ENCODE results near the gene GNB1L.

DNA sequence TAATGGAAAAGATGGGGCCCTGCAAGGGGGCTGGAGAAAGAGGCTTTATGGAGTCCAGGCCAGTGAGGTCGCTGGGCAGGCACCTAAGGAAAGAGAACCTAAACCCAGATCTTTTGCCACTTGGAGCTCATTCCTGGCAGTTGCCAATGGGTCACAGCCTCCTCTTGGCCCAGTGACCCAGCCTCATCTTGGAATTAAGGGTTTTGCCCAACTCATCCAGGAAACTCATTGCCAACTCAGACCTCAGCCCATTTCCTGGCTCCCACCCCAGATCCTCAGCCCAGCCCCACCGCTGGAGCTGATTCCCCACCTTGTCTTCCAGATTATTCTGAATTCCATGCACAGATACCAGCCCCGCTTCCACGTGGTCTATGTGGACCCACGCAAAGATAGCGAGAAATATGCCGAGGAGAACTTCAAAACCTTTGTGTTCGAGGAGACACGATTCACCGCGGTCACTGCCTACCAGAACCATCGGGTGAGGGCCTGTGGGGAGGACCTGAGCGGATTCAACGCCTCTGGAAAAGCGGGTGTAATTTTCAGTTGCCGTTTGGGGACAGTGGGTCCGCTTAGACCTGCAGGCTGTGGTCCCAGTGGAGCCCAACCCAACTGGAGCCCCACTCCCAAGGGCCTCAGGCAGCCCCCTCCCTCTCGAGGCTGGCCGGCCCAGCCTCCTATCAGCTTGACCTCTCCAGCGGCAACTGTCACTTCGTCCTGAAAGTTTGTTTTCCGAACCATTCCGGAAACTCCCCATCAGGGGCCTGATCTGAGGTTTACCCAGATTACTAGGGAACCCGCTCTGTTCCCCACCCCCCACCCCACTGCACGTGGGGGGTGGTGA is 89.8 kb downstream of the GNB1L start:
- TF ChIP-seq, protein P1, sequence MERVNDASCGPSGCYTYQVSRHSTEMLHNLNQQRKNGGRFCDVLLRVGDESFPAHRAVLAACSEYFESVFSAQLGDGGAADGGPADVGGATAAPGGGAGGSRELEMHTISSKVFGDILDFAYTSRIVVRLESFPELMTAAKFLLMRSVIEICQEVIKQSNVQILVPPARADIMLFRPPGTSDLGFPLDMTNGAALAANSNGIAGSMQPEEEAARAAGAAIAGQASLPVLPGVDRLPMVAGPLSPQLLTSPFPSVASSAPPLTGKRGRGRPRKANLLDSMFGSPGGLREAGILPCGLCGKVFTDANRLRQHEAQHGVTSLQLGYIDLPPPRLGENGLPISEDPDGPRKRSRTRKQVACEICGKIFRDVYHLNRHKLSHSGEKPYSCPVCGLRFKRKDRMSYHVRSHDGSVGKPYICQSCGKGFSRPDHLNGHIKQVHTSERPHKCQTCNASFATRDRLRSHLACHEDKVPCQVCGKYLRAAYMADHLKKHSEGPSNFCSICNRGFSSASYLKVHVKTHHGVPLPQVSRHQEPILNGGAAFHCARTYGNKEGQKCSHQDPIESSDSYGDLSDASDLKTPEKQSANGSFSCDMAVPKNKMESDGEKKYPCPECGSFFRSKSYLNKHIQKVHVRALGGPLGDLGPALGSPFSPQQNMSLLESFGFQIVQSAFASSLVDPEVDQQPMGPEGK (CRISPR knock-in tag; IDR thresholded peaks at IDR 0.05; ENCODE audit: borderline replicate concordance) = no peak
- TF ChIP-seq ARNTL (CRISPR knock-in tag; IDR thresholded peaks at IDR 0.05; ENCODE audit: borderline replicate concordance, low read depth) = no peak
- no peak for TF ChIP-seq ZNF70 (CRISPR knock-in tag; IDR thresholded peaks at IDR 0.05)
- TF ChIP-seq ZNF8 (CRISPR knock-in tag; IDR thresholded peaks at IDR 0.05) = no peak
- TF ChIP-seq OSR1 (CRISPR knock-in tag; IDR thresholded peaks at IDR 0.05) = no peak
- TF ChIP-seq BACH2 (CRISPR knock-in tag; IDR thresholded peaks at IDR 0.05; ENCODE audit: borderline replicate concordance) = no peak
- no peak for TF ChIP-seq TCF4 (CRISPR knock-in tag; IDR thresholded peaks at IDR 0.05; ENCODE audit: borderline replicate concordance)
- TF ChIP-seq ZNF565 (CRISPR knock-in tag; conservative IDR thresholded peaks at IDR 0.05; ENCODE audit: low read depth) = no peak
- no peak for TF ChIP-seq TSHZ2 (CRISPR knock-in tag; IDR thresholded peaks at IDR 0.05)
- no peak for TF ChIP-seq ESRRG (CRISPR knock-in tag; IDR thresholded peaks at IDR 0.05)
- TF ChIP-seq TOX (CRISPR knock-in tag; IDR thresholded peaks at IDR 0.05; ENCODE audit: borderline replicate concordance) = no peak
- TF ChIP-seq SNAI2 (CRISPR knock-in tag; IDR thresholded peaks at IDR 0.05) = no peak
- TF ChIP-seq ZFP3 (CRISPR knock-in tag; IDR thresholded peaks at IDR 0.05) = no peak
- no peak for TF ChIP-seq ZFP30 (CRISPR knock-in tag; IDR thresholded peaks at IDR 0.05)

Data from SK-N-SH treated with all-trans-retinoic acid at 6 μM for 48 hours (cell line).